Activated T-helper 17 cell treated with anti-CD3 and anti-CD28 coated beads, Interleukin-2, amount 50 U/mL, for 72 hours (primary cell): Measurements from ENCODE around the gene SELPLG. TPM values are rescaled to one million over a fixed set of nuclear protein-coding genes. Genes with fewer than 3 reads are reported as not detected.
A peak's percentile ranks its signal among the peaks of the same experiment; 100 is the strongest.

Experiments
- ATAC-seq: fragments of 150-1000 bp; cut with Tn5 transposase; replicated peaks from 2 replicates; pipeline ENCODE4 v1.10.0; 2021; ENCODE audit warnings: mild to moderate bottlenecking, moderate library complexity
- H3K27ac Mint-ChIP-seq: one replicate; pipeline ENCODE4 v1.8.0; 2022; ENCODE audit warnings: mixed read lengths
- H3K27me3 Mint-ChIP-seq: one replicate; pipeline ENCODE4 v1.8.0; 2022; ENCODE audit warnings: mixed read lengths
- H3K36me3 Mint-ChIP-seq: one replicate; pipeline ENCODE4 v1.8.0; 2022; ENCODE audit warnings: low read depth, mild to moderate bottlenecking, mixed read lengths
- H3K4me1 Mint-ChIP-seq: one replicate; pipeline ENCODE4 v1.8.0; 2022; ENCODE audit warnings: mixed read lengths
- H3K4me3 Mint-ChIP-seq: one replicate; pipeline ENCODE4 v1.8.0; 2022; ENCODE audit warnings: mild to moderate bottlenecking, mixed read lengths
- H3K9me3 Mint-ChIP-seq: one replicate; pipeline ENCODE4 v1.8.0; 2022; ENCODE audit warnings: mixed read lengths
- total RNA-seq, 2 donors: library from RNA; stranded (reverse); gene quantifications; one replicate each; pipeline ENCODE4 v1.2.3, GENCODE V29; 2022

Gene SELPLG, protein sequence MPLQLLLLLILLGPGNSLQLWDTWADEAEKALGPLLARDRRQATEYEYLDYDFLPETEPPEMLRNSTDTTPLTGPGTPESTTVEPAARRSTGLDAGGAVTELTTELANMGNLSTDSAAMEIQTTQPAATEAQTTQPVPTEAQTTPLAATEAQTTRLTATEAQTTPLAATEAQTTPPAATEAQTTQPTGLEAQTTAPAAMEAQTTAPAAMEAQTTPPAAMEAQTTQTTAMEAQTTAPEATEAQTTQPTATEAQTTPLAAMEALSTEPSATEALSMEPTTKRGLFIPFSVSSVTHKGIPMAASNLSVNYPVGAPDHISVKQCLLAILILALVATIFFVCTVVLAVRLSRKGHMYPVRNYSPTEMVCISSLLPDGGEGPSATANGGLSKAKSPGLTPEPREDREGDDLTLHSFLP
- 10 to 100 TPM; 79.7 to 89.1 TPM for total RNA-seq

DNA sequence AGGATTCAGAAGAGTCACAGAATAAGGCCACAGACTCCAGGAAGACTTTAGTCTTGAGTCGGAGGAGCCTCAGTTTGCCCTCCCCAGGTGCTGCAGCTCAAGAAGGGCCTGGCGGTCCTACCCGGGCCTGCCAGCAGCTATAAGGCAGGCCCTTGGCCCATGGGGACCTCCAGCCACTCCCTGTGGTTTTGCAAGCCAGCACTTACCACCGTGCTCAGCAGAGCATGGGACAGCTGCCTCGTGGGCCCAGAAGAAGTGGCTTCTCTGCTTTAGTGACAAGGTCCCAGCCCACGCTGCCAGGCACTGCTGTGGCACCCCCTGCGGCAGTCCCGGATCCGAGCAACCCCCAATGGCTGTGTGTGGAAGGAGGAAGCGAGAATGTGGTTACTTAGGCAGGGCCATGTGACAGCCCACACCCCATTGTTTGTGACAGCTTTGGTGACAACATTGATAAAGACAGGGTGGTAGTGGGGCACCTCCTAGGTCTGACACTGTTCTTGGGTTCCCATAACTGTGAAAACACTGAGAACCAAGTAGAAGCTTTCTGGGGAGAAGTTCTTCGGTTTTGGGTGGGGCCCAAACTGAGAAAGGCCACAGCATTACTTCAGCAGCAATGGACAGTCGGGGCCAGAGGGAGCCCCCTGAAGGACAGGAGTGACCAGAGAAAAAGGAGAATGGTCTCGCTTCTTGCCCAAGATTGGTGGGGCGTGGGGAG, at the start of gene SELPLG:
Gene SELPLG (minus strand): TSS at position 361 of the 715 bp plus-strand sequence. CDS start 9,587 bp downstream, outside the sequence.
- H3K9me3 Mint-ChIP-seq, result no peaks in the 10 kb centered on the region
- peaks cover 50% of the 10 kb centered on the region for H3K36me3 Mint-ChIP-seq
- H3K4me1 Mint-ChIP-seq, result peaks cover 23% of the 10 kb centered on the region
- no peaks in the 10 kb centered on the region for H3K27me3 Mint-ChIP-seq
- peak within 1 kb of the TSS; percentile 92 for H3K4me3 Mint-ChIP-seq
- H3K27ac Mint-ChIP-seq, result peak within 1 kb of the TSS; percentile 92
- ATAC-seq, result peak; percentile 63

DNA sequence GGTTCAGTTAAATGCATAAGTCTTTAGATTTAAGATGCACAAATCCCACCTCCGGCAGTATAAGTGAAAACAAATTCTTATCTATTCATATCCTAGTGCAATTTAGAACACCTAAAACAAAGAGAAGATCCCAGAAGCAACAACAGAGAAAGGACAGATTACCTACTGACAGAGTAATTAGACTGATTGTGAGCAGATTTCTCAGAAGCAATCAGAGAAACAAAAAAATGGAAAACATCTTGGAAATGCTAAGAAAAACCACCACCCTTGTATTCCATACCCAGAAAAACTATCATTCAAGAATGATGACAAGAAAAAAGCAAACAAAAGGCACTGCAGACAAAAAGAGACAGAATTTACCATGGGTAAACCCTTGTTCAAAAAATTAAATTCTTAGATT, 47.6 kb upstream of the SELPLG start:
- H3K9me3 Mint-ChIP-seq, result no peaks in the 10 kb centered on the region

DNA sequence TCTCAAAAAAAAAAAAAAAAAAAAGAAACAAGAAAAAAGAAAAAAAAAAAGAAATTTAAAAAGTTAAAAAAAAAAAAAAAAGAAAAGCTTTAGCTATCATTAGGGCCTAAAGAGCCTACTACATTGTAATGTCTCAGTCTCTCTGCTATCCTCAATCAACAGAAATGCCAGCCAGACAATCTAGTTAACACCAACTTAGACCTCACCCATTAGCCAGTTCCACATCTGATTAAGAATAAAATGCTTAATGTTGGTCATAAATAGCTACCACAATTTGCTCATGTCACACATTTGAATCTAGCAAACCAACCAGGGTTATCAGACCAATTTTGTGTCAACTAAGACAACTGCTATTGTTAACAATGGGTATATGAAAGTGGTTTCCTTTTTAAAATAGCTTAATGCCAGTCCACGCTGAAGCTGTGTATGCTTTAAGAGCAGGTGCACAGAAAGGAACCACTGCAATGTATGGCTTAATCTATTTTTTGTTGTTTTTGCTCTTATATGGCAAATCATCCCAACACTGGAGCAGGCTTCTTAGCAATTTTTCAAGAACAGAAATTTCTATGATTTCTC, 45.5 kb upstream of the SELPLG start:
- H3K4me3 Mint-ChIP-seq, result no peak overlapping the region
- H3K27ac Mint-ChIP-seq, result no peak overlapping the region
- no peak for ATAC-seq
- peaks cover 11% of the 10 kb centered on the region for H3K4me1 Mint-ChIP-seq
- H3K9me3 Mint-ChIP-seq, result no peaks in the 10 kb centered on the region
- H3K27me3 Mint-ChIP-seq, result no peaks in the 10 kb centered on the region
- peaks cover 35% of the 10 kb centered on the region for H3K36me3 Mint-ChIP-seq

More for the DNA sequence above, 47.6 kb upstream of the SELPLG start:
- no peak overlapping the region for H3K27ac Mint-ChIP-seq
- no peaks in the 10 kb centered on the region for H3K27me3 Mint-ChIP-seq
- no peak for ATAC-seq
- peaks cover 13% of the 10 kb centered on the region for H3K4me1 Mint-ChIP-seq
- H3K4me3 Mint-ChIP-seq, result no peak overlapping the region
- H3K36me3 Mint-ChIP-seq, result peaks cover 15% of the 10 kb centered on the region

DNA sequence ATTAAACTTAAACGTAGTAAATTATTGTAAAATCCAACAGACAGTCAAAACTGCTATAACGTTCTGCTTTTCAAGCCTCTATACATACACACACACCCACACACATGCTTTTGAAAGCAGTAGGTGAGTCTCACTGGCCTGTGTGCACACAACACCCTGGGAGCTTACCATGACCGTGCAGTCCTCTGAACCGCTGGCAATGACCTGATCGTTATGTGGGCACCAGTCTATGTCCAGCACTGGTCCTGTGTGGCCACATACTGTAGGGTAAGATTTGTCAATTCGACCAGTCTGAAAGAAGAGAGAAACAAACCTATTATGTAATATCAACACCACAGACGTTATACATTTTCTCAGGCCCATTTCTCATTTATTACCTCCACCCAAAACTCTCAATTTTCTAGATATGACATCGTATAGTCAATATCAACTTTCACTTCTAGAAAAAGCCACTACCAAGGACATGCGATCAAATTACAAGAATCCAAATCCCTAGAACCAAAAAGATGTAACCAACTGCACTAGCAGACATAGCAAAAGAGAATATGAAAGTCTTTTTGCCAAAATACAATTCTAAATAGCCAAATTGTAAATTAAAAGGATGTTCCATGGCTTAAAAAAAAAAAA, 44.5 kb upstream of the SELPLG start:
- H3K27me3 Mint-ChIP-seq, result no peaks in the 10 kb centered on the region
- peaks cover 35% of the 10 kb centered on the region for H3K36me3 Mint-ChIP-seq
- no peaks in the 10 kb centered on the region for H3K9me3 Mint-ChIP-seq
- peak; percentile 40 for ATAC-seq
- no peak overlapping the region for H3K27ac Mint-ChIP-seq
- no peak overlapping the region for H3K4me3 Mint-ChIP-seq
- H3K4me1 Mint-ChIP-seq, result peaks cover 11% of the 10 kb centered on the region

DNA sequence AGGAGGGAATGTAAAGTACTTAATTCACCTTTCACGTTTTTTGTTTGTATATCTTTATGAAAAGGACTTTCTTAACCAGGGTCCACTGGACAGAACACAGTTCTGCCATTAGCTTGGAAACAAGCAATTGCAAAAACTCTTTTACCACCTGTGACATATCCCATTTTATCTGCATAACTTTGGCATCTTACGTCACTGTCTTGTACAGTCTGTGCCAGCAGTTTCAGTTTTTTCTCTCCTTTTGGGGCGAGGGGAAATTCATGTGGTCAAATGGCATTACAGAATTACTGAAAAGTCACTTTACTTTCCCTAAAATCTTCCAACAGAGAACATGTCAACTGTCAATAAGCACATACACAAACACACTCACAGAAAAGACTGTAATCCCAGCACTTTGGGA, 43.7 kb upstream of the SELPLG start:
- H3K36me3 Mint-ChIP-seq, result peaks cover 35% of the 10 kb centered on the region
- H3K4me3 Mint-ChIP-seq, result no peak overlapping the region
- H3K9me3 Mint-ChIP-seq, result no peaks in the 10 kb centered on the region
- ATAC-seq, result no peak
- no peak overlapping the region for H3K27ac Mint-ChIP-seq
- peaks cover 11% of the 10 kb centered on the region for H3K4me1 Mint-ChIP-seq
- no peaks in the 10 kb centered on the region for H3K27me3 Mint-ChIP-seq

DNA sequence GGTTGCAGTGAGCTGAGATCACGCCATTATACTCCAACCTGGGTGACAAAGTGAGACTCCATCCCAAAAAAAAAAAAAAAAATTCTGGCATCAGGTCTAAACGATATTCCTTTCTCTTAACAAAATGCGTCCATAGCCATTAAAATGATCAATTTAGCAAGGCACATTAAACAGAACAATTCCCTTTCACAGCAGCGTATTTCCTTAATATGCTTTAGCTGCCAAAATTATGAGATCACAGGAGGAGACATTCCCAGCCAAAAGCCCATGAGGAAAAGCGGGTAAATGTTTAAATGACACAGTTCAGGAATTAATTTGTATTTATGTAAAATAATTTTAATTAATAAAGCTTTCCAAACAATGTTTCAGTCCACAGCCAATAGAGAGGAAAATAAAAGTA, 43.0 kb upstream of the SELPLG start:
- no peak overlapping the region for H3K4me3 Mint-ChIP-seq
- peaks cover 11% of the 10 kb centered on the region for H3K4me1 Mint-ChIP-seq
- H3K27ac Mint-ChIP-seq, result no peak overlapping the region
- H3K27me3 Mint-ChIP-seq, result no peaks in the 10 kb centered on the region
- ATAC-seq, result no peak
- H3K9me3 Mint-ChIP-seq, result no peaks in the 10 kb centered on the region
- peaks cover 35% of the 10 kb centered on the region for H3K36me3 Mint-ChIP-seq

DNA sequence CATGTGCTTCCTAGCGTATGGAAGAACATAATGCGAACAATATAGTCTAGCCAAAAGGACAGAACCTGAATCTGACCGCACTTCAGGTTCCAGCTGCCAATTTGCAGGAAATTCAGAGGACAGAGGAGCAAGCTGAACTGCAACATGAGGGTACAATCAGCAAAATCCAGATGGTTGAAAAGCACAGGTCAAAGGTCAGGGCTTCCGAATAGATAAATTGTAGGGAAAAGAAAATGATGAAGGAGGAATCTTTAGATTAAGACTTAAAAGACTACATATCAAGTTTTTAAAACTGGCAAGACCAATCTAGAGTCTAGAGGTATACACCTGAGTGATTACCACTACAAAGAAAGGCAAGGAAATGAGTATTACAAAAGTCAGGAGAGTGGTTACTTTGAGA, 42.1 kb upstream of the SELPLG start:
- ATAC-seq, result no peak
- no peak overlapping the region for H3K27ac Mint-ChIP-seq
- H3K36me3 Mint-ChIP-seq, result peaks cover 35% of the 10 kb centered on the region
- H3K27me3 Mint-ChIP-seq, result no peaks in the 10 kb centered on the region
- peaks cover 5% of the 10 kb centered on the region for H3K4me1 Mint-ChIP-seq
- H3K9me3 Mint-ChIP-seq, result no peaks in the 10 kb centered on the region
- H3K4me3 Mint-ChIP-seq, result no peak overlapping the region

DNA sequence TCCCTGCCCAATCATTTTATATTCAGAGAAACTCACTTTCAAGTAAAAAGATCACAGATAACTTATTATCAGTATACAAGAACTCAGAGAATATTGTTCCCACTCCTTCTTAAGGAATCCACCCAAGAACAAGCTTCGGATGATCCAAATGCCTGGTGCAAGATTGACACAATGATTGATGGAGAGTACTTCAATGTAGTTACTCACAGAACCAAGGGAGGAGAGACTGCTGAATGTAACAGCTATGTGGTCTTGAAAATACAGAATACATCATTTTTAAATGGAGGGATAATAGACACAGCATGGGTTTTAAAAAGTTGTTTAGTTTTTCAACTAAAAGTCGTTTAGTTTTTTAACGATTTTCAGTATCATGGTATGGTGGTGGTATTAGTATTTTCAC, 38.4 kb upstream of the SELPLG start:
- Mint-ChIP-seq H3K27me3 (no peaks in the 10 kb centered on the region), H3K36me3 (peaks cover 27% of the 10 kb centered on the region), H3K27ac (no peak overlapping the region), H3K4me3 (no peak overlapping the region), H3K9me3 (no peaks in the 10 kb centered on the region), H3K4me1 (peaks cover 5% of the 10 kb centered on the region)
- ATAC-seq, result no peak

DNA sequence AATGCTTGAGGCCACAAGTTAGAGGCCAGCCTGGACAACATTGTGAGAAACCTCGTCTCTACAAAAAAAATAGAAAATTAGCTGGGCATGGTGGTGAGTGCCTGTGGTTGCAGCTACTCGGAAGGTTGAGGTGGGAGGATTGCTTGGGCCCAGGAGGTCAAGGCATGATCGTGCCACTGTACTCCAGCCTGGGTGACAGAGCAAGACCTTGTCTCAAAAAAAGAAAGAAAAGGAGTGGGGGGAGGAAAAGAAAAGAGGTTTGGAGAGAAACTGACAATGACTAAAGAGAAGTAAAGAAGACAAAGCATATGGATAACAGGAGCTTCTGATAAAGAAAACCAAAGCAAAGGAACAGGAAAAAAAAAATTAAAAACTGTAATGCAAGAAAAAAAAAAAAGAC, 37.4 kb upstream of the SELPLG start:
- Mint-ChIP-seq H3K9me3 (no peaks in the 10 kb centered on the region), H3K4me3 (no peak overlapping the region), H3K27ac (no peak overlapping the region), H3K4me1 (peaks cover 5% of the 10 kb centered on the region), H3K27me3 (no peaks in the 10 kb centered on the region), H3K36me3 (peaks cover 17% of the 10 kb centered on the region)
- ATAC-seq, result no peak

DNA sequence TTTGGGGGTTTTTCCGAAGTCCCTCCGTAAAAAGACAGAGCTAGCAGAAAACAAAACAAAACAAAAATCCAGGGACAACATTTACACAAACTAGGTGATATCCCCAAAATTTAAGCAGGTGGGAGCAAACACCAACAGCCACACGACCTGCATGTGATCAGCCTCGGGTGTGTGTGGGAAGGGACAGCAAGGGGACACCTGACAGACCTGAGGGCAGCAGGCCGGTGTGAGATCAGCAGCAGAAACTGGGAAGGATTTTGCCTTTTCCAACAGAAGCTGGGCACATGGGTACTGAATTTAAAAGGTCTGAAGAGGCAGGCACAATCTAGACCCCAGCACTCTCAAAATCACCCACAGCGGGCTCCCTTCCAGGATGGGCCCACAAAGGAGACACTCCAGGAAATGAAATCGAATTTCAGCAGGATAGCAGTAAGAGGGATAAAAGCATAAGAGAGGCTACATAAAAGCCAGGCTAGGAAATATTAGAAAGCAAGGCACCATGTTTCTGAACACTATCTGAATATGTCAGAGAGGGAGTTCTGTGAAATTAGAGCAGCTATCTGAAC, 36.5 kb upstream of the SELPLG start:
- Mint-ChIP-seq H3K9me3 (no peaks in the 10 kb centered on the region), H3K36me3 (peaks cover 8% of the 10 kb centered on the region), H3K27me3 (no peaks in the 10 kb centered on the region), H3K4me3 (no peak overlapping the region), H3K4me1 (no peaks in the 10 kb centered on the region), H3K27ac (no peak overlapping the region)
- no peak for ATAC-seq

DNA sequence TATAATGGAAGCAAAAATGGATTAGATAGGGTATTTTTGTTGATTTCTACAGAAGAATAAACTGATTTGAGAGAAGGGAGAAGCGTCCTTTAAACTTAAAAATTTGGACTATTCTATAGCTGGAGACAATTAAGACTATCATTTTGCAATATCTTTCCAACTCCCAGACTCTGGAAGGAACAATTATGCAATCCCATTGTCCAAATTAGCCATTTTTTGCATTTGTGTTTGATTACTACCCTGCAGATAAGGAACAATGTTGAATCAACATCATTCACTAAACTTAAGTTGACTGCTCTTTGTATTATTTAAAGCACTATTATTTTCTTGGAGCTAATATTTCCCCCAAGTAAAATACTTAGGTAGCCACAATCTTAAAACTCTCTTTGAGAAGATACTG, 34.8 kb upstream of the SELPLG start:
- no peak overlapping the region for H3K4me3 Mint-ChIP-seq
- no peaks in the 10 kb centered on the region for H3K36me3 Mint-ChIP-seq
- no peaks in the 10 kb centered on the region for H3K27me3 Mint-ChIP-seq
- H3K4me1 Mint-ChIP-seq, result peaks cover 10% of the 10 kb centered on the region
- H3K27ac Mint-ChIP-seq, result no peak overlapping the region
- ATAC-seq, result no peak
- H3K9me3 Mint-ChIP-seq, result no peaks in the 10 kb centered on the region

DNA sequence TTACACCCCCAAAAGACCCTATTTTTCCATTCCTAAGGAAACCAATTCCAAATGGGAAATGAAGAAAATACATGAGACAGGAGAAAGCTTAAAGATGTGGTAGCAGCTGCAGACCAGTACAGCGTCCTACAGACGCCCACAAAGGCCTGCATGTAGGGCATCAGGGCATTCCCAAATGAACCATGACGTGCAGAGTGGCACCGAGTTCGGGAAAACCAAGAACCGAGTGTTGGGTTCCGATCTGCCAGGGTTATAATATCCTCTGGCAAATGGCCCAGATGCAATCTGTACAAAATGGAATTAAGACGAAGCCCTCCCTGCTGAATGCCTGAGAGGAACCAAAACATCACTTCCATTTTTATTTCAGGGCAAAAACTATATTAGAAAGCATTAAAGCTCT, 34.4 kb upstream of the SELPLG start:
- Mint-ChIP-seq H3K4me3 (no peak overlapping the region), H3K27ac (no peak overlapping the region), H3K9me3 (no peaks in the 10 kb centered on the region), H3K27me3 (no peaks in the 10 kb centered on the region), H3K36me3 (no peaks in the 10 kb centered on the region), H3K4me1 (peaks cover 15% of the 10 kb centered on the region)
- no peak for ATAC-seq

DNA sequence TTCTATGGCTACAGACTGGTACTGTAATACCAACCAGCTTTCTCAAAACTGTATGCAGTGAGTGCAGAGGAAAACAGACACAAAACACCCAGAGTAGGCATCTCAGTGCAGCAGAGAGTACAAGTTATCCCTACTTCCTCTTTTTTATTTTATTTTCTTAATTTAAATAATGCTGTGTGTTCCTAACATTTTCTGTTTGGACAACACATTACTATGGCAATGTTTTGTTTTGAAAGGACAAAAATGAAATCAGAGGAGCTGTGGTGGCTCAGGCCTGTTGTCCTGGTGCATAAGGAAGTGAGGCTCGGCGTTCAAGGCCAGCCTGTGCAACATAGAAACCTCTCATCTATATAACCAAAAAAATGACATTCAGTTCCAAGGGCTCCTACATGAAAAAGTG, 33.7 kb upstream of the SELPLG start:
- Mint-ChIP-seq H3K27ac (no peak overlapping the region), H3K27me3 (no peaks in the 10 kb centered on the region), H3K36me3 (no peaks in the 10 kb centered on the region), H3K4me1 (peaks cover 19% of the 10 kb centered on the region), H3K4me3 (no peak overlapping the region), H3K9me3 (no peaks in the 10 kb centered on the region)
- no peak for ATAC-seq

DNA sequence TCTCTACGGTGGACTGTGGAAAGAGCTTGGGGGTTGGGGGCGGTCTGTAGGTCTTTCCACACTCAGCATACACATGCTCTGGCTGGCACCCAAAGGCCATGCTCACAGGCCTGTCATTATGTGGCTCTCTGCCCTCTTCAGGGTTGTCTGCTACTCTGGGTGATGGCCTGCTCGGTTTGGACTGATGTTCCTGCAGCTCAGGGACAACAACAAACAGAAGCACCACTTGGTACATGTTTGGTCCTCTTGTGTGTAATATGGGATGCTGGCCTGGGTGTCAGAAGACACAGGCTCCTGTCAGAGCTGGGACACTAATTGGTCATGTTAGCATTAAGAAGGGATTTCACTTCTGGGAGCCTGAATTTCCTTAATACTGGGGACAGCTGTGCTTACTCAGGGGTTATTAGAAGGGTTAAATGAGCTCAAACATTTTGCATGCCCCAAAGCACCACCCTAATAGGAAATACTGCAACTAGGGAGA, 32.7 kb upstream of the SELPLG start:
- H3K9me3 Mint-ChIP-seq, result no peaks in the 10 kb centered on the region
- peaks cover 19% of the 10 kb centered on the region for H3K4me1 Mint-ChIP-seq
- no peak for ATAC-seq
- no peak overlapping the region for H3K4me3 Mint-ChIP-seq
- H3K27ac Mint-ChIP-seq, result no peak overlapping the region
- no peaks in the 10 kb centered on the region for H3K27me3 Mint-ChIP-seq
- no peaks in the 10 kb centered on the region for H3K36me3 Mint-ChIP-seq
